ENCODE measurements around the gene ITIH2.

DNA sequence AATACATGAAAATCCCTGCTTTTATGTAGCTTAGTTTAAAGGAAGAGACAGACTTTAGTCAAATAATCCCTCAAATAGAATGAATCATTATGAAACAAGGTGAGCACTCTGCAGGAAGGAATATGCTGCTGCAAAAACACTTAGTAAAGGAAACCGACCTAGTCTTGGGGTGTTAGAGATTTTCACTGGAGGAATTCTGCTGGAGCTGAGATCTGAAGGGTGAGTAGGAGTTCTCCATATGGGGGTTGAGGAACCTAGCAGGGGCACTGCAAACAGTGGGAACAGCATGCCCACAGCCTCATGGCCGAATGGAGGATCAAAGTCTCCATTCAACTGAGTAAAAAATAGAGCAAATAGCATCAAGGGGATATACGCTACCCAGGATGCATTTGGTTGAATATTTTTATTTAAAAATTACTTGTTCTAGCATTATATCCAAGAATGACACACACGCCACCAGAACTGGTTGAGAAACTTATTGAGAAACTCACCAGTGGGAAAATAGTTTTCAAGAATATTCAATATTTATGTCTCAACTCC lies 3.5 kb downstream of the ITIH2 start:
- TF ChIP-seq CTCF (IDR thresholded peaks at IDR 0.05; ENCODE audit: low read depth, low read length): no peak
- TF ChIP-seq POLR2A (IDR thresholded peaks at IDR 0.05; ENCODE audit: extremely low read depth, insufficient read length): no peak
- TF ChIP-seq, protein P1, sequence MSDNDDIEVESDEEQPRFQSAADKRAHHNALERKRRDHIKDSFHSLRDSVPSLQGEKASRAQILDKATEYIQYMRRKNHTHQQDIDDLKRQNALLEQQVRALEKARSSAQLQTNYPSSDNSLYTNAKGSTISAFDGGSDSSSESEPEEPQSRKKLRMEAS (IDR thresholded peaks at IDR 0.05; ENCODE audit: low read depth, low read length): no peak
- TF ChIP-seq MYC (IDR thresholded peaks at IDR 0.05; ENCODE audit: low read depth, low read length): no peak
